Measurements from ENCODE around the gene CYLD.

GRCh38 chr16:50709980-50710379 is 31.9 kb upstream of the CYLD start:
- TF ChIP-seq CTCF (IDR thresholded peaks at IDR 0.05) (no peak), POLR2A (IDR thresholded peaks at IDR 0.05) (no peak)
